Femur (tissue), 1 donor: Measurements from ENCODE around the gene AKT3.
A peak's percentile ranks its signal among the peaks of the same experiment; 100 is the strongest.

Experiments
- DNase-seq: peaks from one replicate; pipeline ENCODE4 v3.0.0-alpha.2; 2017

AKT3 gene

GRCh38 chr1:243500512-243500911, 349.5 kb downstream of the AKT3 start:
- DNase-seq, result no peak

GRCh38 chr1:243499711-243500110, 350.3 kb downstream of the AKT3 start:
- no peak for DNase-seq

- DNase-seq, result no peak
Observed at GRCh38 chr1:243499248-243499647, 350.8 kb downstream of the AKT3 start.

GRCh38 chr1:243497939-243498681, 351.9 kb downstream of the AKT3 start:
- DNase-seq, result no peak

- DNase-seq, result no peak
Observed at GRCh38 chr1:243496806-243497205, 353.2 kb downstream of the AKT3 start.

DNA sequence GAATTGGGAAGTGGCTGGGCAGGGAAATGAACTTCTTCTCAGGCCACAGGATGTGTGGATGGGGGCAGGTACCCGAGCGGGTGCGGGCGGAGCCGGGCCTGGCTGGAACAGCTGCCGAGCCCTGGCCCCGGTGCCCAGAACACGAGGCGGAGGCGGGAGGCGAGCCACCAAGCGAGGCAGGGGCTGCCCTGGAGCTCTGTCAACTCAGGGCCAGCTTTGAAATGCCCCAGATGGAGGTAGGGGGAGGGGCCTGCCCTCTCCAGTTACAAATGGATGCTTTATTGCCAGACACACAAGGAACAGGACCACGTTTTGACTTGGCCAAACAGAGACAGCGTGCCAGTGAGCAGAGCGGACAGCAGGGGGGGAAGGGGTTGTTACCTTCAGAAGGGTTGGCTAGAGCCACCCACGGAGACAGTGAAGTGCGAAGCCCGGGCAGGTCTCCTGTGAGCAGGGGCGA, 353.8 kb downstream of the AKT3 start:
- DNase-seq, result peak; percentile 51

GRCh38 chr1:243495442-243496186, 354.4 kb downstream of the AKT3 start:
- no peak for DNase-seq

DNA sequence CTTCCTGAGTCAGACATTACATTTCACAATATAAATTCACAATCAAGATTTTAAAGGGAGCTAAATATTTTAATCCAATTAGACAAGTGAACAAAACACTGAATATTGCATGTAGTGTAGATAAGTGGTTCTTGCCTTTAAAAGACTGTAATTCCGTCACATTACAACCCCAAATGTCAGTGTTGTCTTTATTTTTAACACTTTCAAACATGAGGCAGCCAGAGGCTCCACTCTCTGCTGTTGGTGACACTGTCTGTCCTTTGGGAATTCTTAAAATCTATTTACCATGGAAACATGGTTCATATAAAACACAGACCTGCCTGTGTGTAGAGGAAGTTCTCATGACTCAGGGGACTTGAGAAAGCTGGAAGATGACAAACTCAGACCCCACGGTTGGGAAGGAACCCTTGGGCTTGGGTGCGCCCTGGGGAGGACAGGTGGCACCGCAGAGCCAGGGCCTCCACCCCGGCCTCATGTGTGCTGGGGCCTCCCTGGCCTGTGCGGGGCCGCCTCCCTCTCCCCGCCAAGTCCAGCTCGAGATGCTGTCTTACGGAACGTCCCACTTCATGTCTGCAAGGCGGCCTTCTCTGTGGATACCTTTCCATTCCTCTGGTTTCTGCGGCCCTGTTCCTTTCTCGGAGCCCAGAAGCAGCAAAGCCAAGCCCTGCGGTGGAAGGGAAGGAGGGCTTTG, 355.2 kb downstream of the AKT3 start:
- DNase-seq, result no peak

GRCh38 chr1:243493156-243494129, 356.6 kb downstream of the AKT3 start:
- no peak for DNase-seq

DNA sequence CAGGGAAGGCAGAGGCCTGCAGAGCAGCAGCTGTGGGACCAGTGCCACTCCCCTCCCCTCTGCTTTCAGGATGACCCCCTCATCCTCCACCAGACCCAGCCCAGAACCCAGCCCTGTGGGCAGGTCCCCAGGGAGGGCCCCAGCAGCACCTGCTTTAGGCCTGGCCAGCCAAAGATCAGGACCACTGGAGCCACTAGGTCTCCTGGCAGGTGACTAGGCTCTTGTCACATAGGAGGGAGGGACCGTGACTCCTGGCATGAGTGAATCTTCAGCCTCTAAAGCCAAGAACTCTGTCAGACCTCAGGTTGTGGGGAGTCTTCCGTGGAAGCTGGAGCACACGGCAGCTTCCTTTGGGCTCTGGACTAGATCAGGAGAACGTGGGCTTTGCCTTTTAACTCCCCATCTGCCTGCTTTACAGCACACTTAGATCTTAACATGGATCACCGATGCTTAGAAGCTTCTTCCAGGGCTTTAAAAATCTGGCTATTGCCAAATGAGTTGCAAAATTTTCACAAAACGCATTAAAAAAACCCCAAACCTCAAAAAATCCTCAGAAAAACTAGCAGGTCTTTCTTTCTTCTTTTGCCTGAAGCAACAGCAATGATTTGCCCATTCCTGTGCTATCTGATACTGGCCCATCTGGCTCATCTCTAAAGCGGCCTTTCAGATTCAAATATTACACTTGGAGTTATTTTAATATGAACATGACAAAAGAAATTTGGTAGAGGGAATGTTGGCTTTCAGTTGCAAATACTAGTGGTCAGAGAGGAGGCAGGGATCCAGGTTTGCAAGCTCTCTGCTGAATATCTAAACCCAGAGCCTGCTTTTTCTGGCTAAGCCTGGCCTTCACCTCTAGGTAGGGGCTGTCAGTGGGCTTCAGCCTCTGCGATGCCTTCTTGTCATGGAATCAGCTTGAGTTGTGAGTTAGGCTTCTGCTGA, 359.0 kb downstream of the AKT3 start:
- DNase-seq, result no peak

DNA sequence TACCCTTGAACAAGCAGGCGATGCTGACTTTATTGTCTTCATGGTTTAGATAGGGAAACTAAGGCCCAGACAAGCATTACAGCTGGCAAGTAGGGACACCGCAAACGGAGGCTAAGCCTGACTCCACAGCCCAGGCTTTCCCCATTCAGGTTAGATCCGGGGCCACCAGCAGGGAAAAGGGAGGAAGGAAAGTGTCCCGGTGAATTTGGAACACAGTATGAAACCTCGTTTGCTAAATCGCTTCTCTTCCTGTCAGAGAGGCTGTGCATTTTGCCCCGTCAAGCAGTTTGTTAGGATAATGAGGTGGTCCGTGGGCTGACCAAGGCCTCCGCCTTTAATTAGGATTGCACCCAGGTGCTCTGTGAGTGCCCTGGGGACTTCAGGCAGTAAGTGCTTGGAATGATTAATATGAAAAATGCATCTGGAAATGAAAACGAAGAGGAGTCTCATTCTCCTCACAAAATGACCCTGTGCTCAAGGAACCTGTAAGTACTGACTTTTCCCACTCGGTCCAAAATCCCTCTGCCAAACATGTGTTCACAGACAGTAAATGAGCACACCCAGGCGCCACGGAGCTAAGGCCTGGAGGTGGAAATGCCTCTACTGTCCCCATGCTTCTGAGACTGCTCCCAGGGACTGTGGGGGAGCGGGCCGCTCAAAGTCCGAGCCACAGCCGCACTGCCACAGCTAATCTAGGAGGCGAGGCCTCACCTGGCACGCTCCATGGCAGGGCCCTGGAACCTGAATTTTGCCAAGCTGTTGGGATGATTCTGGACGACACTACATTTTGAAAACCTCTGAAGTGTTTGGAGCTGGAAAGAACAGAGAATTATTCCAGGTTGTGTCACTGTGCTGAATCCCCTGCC, 360.1 kb downstream of the AKT3 start:
- no peak for DNase-seq

DNA sequence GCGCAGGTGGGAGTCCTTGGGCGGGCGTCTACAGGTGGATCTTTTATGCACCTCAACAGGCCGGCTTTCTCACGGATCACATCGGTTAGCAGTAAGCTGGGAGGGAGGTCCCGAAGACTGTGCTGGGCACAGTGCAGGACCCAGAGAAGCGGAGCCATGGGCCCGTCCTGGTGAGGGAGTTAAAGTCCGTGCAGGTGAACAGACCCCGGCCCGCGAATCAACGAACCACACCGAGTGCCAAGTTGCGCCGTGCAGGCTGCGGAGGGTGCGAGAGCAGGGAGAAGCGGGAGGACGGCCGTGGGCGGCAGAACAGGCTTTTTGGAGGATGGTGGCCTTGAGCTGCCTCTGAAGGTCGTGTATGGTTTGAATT, 360.9 kb downstream of the AKT3 start:
- no peak for DNase-seq

GRCh38 chr1:243488459-243489157, 361.4 kb downstream of the AKT3 start:
- DNase-seq, result no peak

- DNase-seq, result no peak
Observed at GRCh38 chr1:243487649-243488227, 362.3 kb downstream of the AKT3 start.

GRCh38 chr1:243487036-243487648, 362.9 kb downstream of the AKT3 start:
- DNase-seq, result no peak

GRCh38 chr1:243483952-243484351, 366.1 kb downstream of the AKT3 start:
- no peak for DNase-seq

GRCh38 chr1:243483071-243483771, 366.8 kb downstream of the AKT3 start:
- no peak for DNase-seq
